Measurements from ENCODE around the gene CAPN13.

GRCh38 chr2:30807249-30807648 is at the start of gene CAPN13:
- TF ChIP-seq CTCF (IDR thresholded peaks at IDR 0.05) = no peak
- TF ChIP-seq RFX5 (IDR thresholded peaks at IDR 0.05; ENCODE audit: low read length) = no peak
- TF ChIP-seq CHD2 (IDR thresholded peaks at IDR 0.05; ENCODE audit: low read length, partially characterized antibody) = no peak

All from SK-N-SH (cell line).